WTC11 (cell line): Measurements from ENCODE around the gene NCKAP5L. TPM values are rescaled to one million over a fixed set of nuclear protein-coding genes. Genes with fewer than 3 reads are reported as not detected.

Source experiments
- ATAC-seq: fragments of 200-7000 bp; cut with Tn5 transposase; 2 replicates; pipeline ENCODE4 v1.10.0; 2021; ENCODE audit warnings: mild to moderate bottlenecking, moderate library complexity
- CTCF ChIA-PET: fragments of 300-600 bp; sonication (Branson Sonifier 250); formaldehyde crosslinking; loops from one replicate; lab custom pipeline; 2021; ENCODE audit warnings: antibody characterized with exemption; lab: Charles Lee
- POLR2A ChIA-PET: fragments of 350-600 bp; sonication (Branson Sonifier 250); formaldehyde crosslinking; loops from one replicate; lab custom pipeline; 2021; ENCODE audit warnings: antibody characterized with exemption; lab: Charles Lee
- DNase-seq: peaks from one replicate; pipeline ENCODE4 v3.0.0; 2021; ENCODE audit warnings: low spot score
- H3K27ac Mint-ChIP-seq: 2 replicates; pipeline ENCODE4 v1.8.0; 2021; ENCODE audit warnings: mixed read lengths
- H3K27me3 Mint-ChIP-seq: 2 replicates; pipeline ENCODE4 v1.8.0; 2021; ENCODE audit warnings: low read depth, mild to moderate bottlenecking, moderate library complexity, mixed read lengths
- H3K36me3 Mint-ChIP-seq: 2 replicates; pipeline ENCODE4 v1.8.0; 2021; ENCODE audit warnings: mixed read lengths
- H3K4me1 Mint-ChIP-seq: 2 replicates; pipeline ENCODE4 v1.8.0; 2022; ENCODE audit warnings: mixed read lengths
- H3K4me3 Mint-ChIP-seq: 2 replicates; pipeline ENCODE4 v1.8.0; 2021; ENCODE audit warnings: mild to moderate bottlenecking, moderate library complexity, mixed read lengths
- H3K9me3 Mint-ChIP-seq: 2 replicates; pipeline ENCODE4 v1.8.0; 2021; ENCODE audit warnings: mixed read lengths
- AR ChIP-seq: fragments of 250-450 bp; sonication (Bioruptor Pico); IDR thresholded peaks from 2 replicates; pipeline ENCODE4 v1.9.0; 2021; ENCODE audit warnings: mild to moderate bottlenecking
- ATF2 ChIP-seq: sonication (generic); formaldehyde crosslinking; IDR thresholded peaks from 2 replicates; pipeline ENCODE4 v1.8.1; 2022; ENCODE audit warnings: low read depth, missing genetic modification reagents, borderline replicate concordance
- E2F4 ChIP-seq: sonication (generic); formaldehyde crosslinking; IDR thresholded peaks from 2 replicates; pipeline ENCODE4 v1.8.1; 2022; ENCODE audit warnings: low read depth, mild to moderate bottlenecking, moderate library complexity, missing genetic modification reagents, borderline replicate concordance
- E2F5 ChIP-seq: sonication (generic); formaldehyde crosslinking; IDR thresholded peaks from 2 replicates; pipeline ENCODE4 v1.8.1; 2022; ENCODE audit warnings: mild to moderate bottlenecking, moderate library complexity, missing genetic modification reagents
- ELF4 ChIP-seq: sonication (generic); formaldehyde crosslinking; IDR thresholded peaks from 2 replicates; pipeline ENCODE4 v1.8.1; 2022; ENCODE audit warnings: low read depth, mild to moderate bottlenecking, moderate library complexity, missing genetic modification reagents
- GTF2I ChIP-seq: fragments of 250-450 bp; sonication (Bioruptor Pico); conservative IDR thresholded peaks from 2 replicates; pipeline ENCODE4 v1.4.0; 2021; ENCODE audit warnings: mild to moderate bottlenecking
- IRF1 ChIP-seq: sonication (generic); formaldehyde crosslinking; IDR thresholded peaks from 2 replicates; pipeline ENCODE4 v1.8.0; 2023; ENCODE audit warnings: missing genetic modification reagents
- JUN ChIP-seq: sonication (generic); formaldehyde crosslinking; IDR thresholded peaks from 2 replicates; pipeline ENCODE4 v1.8.0; 2023; ENCODE audit warnings: mild to moderate bottlenecking, missing genetic modification reagents
- KAT7 ChIP-seq: sonication (generic); formaldehyde crosslinking; IDR thresholded peaks from 2 replicates; pipeline ENCODE4 v1.8.1; 2023; ENCODE audit warnings: missing genetic modification reagents, mild to moderate bottlenecking, borderline replicate concordance
- NFATC4 ChIP-seq: fragments of 250-450 bp; sonication (Bioruptor Pico); IDR thresholded peaks from 2 replicates; pipeline ENCODE4 v1.9.0; 2021; ENCODE audit warnings: mild to moderate bottlenecking
- NFYB ChIP-seq: sonication (generic); formaldehyde crosslinking; conservative IDR thresholded peaks from 2 replicates; pipeline ENCODE4 v1.8.0; 2022; ENCODE audit warnings: low read depth, missing genetic modification reagents
- NR2C2 ChIP-seq: sonication (generic); formaldehyde crosslinking; IDR thresholded peaks from 2 replicates; pipeline ENCODE4 v1.8.0; 2022; ENCODE audit warnings: mild to moderate bottlenecking, missing genetic modification reagents
- RORB ChIP-seq: fragments of 250-450 bp; sonication (Bioruptor Pico); IDR thresholded peaks from 2 replicates; pipeline ENCODE4 v1.9.0; 2021; ENCODE audit warnings: mild to moderate bottlenecking
- TEAD4 ChIP-seq: sonication (generic); formaldehyde crosslinking; IDR thresholded peaks from 2 replicates; pipeline ENCODE4 v1.8.0; 2022; ENCODE audit warnings: mild to moderate bottlenecking, missing genetic modification reagents
- USF2 ChIP-seq: sonication (generic); formaldehyde crosslinking; IDR thresholded peaks from 2 replicates; pipeline ENCODE4 v1.8.1; 2023; ENCODE audit warnings: mild to moderate bottlenecking, missing genetic modification reagents, moderate library complexity
- ZMAT4 ChIP-seq: fragments of 250-450 bp; sonication (Bioruptor Pico); IDR thresholded peaks from 2 replicates; pipeline ENCODE4 v1.9.0; 2021; ENCODE audit warnings: mild to moderate bottlenecking
- ZNF281 ChIP-seq: sonication (generic); formaldehyde crosslinking; IDR thresholded peaks from 2 replicates; pipeline ENCODE4 v1.8.0; 2023; ENCODE audit warnings: mild to moderate bottlenecking, missing genetic modification reagents
- ZNF425 ChIP-seq: fragments of 250-450 bp; sonication (Bioruptor Pico); conservative IDR thresholded peaks from 2 replicates; pipeline ENCODE4 v1.9.0; 2021; ENCODE audit warnings: mild to moderate bottlenecking
- total RNA-seq: library from RNA; stranded (reverse); gene quantifications from 3 replicates; pipeline ENCODE4 v1.2.3, GENCODE V29; 2021

NCKAP5L gene
- total RNA-seq, 1 experiment from 2014 or later: 27.8 TPM

GRCh38 chr12:49865782-49866135, 37.5 kb upstream of the NCKAP5L start:
- ChIA-PET CTCF (interaction anchor here (0.6 to 9.5 kb wide), 5 partner anchors 20 to 205 kb away, joined by 3 to 99 read pairs (median 26); no protein-coding TSS in a partner anchor), POLR2A (no interaction called here)
- Mint-ChIP-seq H3K36me3 (no peaks in the 10 kb centered on the region), H3K4me3 (no peak overlapping the region), H3K27ac (no peak overlapping the region), H3K9me3 (no peaks in the 10 kb centered on the region), H3K27me3 (peaks cover 10% of the 10 kb centered on the region), H3K4me1 (peaks cover 9% of the 10 kb centered on the region)
- ATAC-seq (no peak), DNase-seq (no peak)
- TF ChIP-seq ZMAT4 (CRISPR knock-in tag) (no peak), RORB (CRISPR knock-in tag) (no peak), ATF2 (CRISPR knock-in tag) (no peak), JUN (no peak), NFATC4 (CRISPR knock-in tag) (no peak), ZNF281 (no peak), NFYB (CRISPR knock-in tag) (no peak)

- TF ChIP-seq KAT7 (CRISPR knock-in tag) (no peak), AR (CRISPR knock-in tag) (no peak), ELF4 (no peak)
- Mint-ChIP-seq H3K9me3 (peaks cover under 1% of the 10 kb centered on the region; the same call in 1 of the 2 replicates), H3K36me3 (peaks cover under 1% of the 10 kb centered on the region; the same call in 1 of the 2 replicates), H3K4me3 (no peak overlapping the region), H3K27me3 (peaks cover 10% of the 10 kb centered on the region), H3K4me1 (peaks cover 9% of the 10 kb centered on the region), H3K27ac (no peak overlapping the region)
- ATAC-seq (no peak), DNase-seq (no peak)
- POLR2A ChIA-PET: no interaction called here
- CTCF ChIA-PET: interaction anchor here (0.6 to 9.5 kb wide), 6 partner anchors 21 to 217 kb away, joined by 3 to 99 read pairs (median 15); partner anchors contain the start of gene BCDIN3D
Observed at GRCh38 chr12:49865109-49865781, 37.0 kb upstream of the NCKAP5L start.

GRCh38 chr12:49864798-49865090, 36.5 kb upstream of the NCKAP5L start:
- ChIA-PET POLR2A (no interaction called here), CTCF (interaction anchor here (0.8 to 9.5 kb wide), 4 partner anchors 21 to 217 kb away, joined by 3 to 99 read pairs (median 38); partner anchors contain the start of gene BCDIN3D)
- Mint-ChIP-seq H3K4me3 (no peak overlapping the region), H3K36me3 (peaks cover 5% of the 10 kb centered on the region), H3K9me3 (peaks cover 6% of the 10 kb centered on the region), H3K27me3 (peaks cover 10% of the 10 kb centered on the region), H3K27ac (no peak overlapping the region), H3K4me1 (peaks cover 9% of the 10 kb centered on the region)
- DNase-seq: no peak
- no peak for ATAC-seq
- TF ChIP-seq USF2 (CRISPR knock-in tag) (no peak), NR2C2 (CRISPR knock-in tag) (no peak), IRF1 (CRISPR knock-in tag) (no peak), E2F4 (CRISPR knock-in tag) (no peak), E2F5 (CRISPR knock-in tag) (no peak), JUN (no peak), ZNF425 (CRISPR knock-in tag) (no peak), GTF2I (CRISPR knock-in tag) (no peak), TEAD4 (CRISPR knock-in tag) (no peak)
